Smooth muscle cell (in vitro differentiated cells): ENCODE data around the gene HTR6. TPM values are rescaled to one million over a fixed set of nuclear protein-coding genes. Genes with fewer than 3 reads are reported as not detected.

Source experiments
- DNase-seq: peaks from one replicate; lab custom pipeline; 2025; ENCODE audit not compliant: unreplicated experiment; lab: John Stamatoyannopoulos, UW
- H2AFZ ChIP-seq: fragments of 200-600 bp; sonication (generic); 2 replicates; pipeline ENCODE4 v1.6.0; 2016; ENCODE audit warnings: antibody characterized with exemption, low read depth, mild to moderate bottlenecking
- H3F3A ChIP-seq: fragments of 200-600 bp; sonication (generic); 2 replicates; pipeline ENCODE4 v1.6.0; 2017; ENCODE audit warnings: antibody characterized with exemption, low read depth
- H3K27ac ChIP-seq: fragments of 200-600 bp; sonication (generic); 2 replicates; pipeline ENCODE4 v1.5.1; 2016; ENCODE audit warnings: low read depth, mild to moderate bottlenecking
- H3K27me3 ChIP-seq: fragments of 200-600 bp; sonication (generic); 2 replicates; pipeline ENCODE4 v1.6.1; 2016; ENCODE audit warnings: low read depth, mild to moderate bottlenecking
- H3K36me3 ChIP-seq: fragments of 200-600 bp; sonication (generic); 2 replicates; pipeline ENCODE4 v1.5.1; 2016; ENCODE audit warnings: low read depth
- H3K4me1 ChIP-seq: fragments of 200-600 bp; sonication (generic); 2 replicates; pipeline ENCODE4 v1.5.1; 2016; ENCODE audit warnings: low read depth
- H3K4me2 ChIP-seq: fragments of 200-600 bp; sonication (generic); 2 replicates; pipeline ENCODE4 v1.6.0; 2016; ENCODE audit warnings: mild to moderate bottlenecking
- H3K4me3 ChIP-seq: fragments of 200-600 bp; sonication (generic); 2 replicates; pipeline ENCODE4 v1.5.1; 2016; ENCODE audit warnings: mild to moderate bottlenecking
- H3K79me2 ChIP-seq: fragments of 200-600 bp; sonication (generic); 2 replicates; pipeline ENCODE4 v1.6.0; 2016; ENCODE audit warnings: low read depth, mild to moderate bottlenecking
- H3K9ac ChIP-seq: fragments of 200-600 bp; sonication (generic); 2 replicates; pipeline ENCODE4 v1.6.0; 2016; ENCODE audit warnings: low read depth
- H3K9me3 ChIP-seq: fragments of 200-600 bp; sonication (generic); replicated peaks from 2 replicates; pipeline ENCODE4 v1.5.1; 2016; ENCODE audit warnings: low read depth
- H4K20me1 ChIP-seq: fragments of 200-600 bp; sonication (generic); 2 replicates; pipeline ENCODE4 v1.6.0; 2016; ENCODE audit warnings: low read depth
- WGBS: methylation state at CpG from one replicate; pipeline ENCODE4 v1.1.7; 2016; ENCODE audit warnings: low lambda C conversion rate; 5-methylcytosine and 5-hydroxymethylcytosine counted together
- polyA plus RNA-seq: library from polyadenylated mRNA; unstranded; fragments of >200 nt; fragmentation: Nextera tagmentation; extraction: Ambion mirVana; gene quantifications from 2 replicates; pipeline ENCODE4 v1.2.1, GENCODE V29; 2016
- total RNA-seq: library from RNA; depleted of rRNA; stranded (reverse); fragments of >200 nt; gene quantifications from 2 replicates; pipeline ENCODE4 v1.2.3, GENCODE V29; 2014
- TF ChIP-seq, protein P1 (sequence below): fragments of 200-600 bp; sonication (generic); IDR thresholded peaks from 2 replicates; pipeline ENCODE4 v1.5.1; 2017; ENCODE audit warnings: borderline replicate concordance, mild to moderate bottlenecking, antibody characterized with exemption; ENCODE audit not compliant: insufficient read depth, poor library complexity, severe bottlenecking

Gene HTR6
- total and polyA plus RNA-seq, 2 experiments from 2014 or later = not detected

DNA sequence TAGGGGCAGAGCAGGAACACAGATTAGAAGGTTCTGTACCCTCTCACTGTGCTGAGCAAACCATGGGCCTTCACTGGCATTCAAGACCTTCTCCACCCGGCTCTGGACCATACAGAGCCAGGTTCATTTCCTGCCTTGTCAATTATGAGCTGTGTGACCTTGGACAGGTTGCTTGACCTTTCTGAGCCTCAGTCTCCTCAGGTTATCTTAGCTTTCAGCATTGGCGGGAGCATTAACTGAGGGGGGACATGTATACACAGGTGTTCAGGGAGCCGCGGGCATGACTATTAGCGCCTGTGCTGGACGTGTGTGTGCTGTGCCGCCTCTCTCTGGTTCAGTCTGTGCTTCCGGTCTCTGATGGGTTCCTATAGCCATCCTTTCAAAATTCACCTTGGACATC, 32.1 kb downstream of the HTR6 start:
- Histone ChIP-seq H4K20me1 (no peaks in the 10 kb centered on the region), H3K4me3 (no peak overlapping the region), H2AFZ (no peak overlapping the region), H3K9me3 (no peaks in the 10 kb centered on the region), H3K79me2 (no peaks in the 10 kb centered on the region), H3K27me3 (no peaks in the 10 kb centered on the region), H3K36me3 (no peaks in the 10 kb centered on the region), H3K27ac (no peak overlapping the region), H3K4me1 (no peaks in the 10 kb centered on the region), H3F3A (no peaks in the 10 kb centered on the region), H3K4me2 (no peak overlapping the region), H3K9ac (no peak overlapping the region)
- 98% methylated on average over 8 of the region's 8 CpGs for WGBS
- TF ChIP-seq, protein P1, sequence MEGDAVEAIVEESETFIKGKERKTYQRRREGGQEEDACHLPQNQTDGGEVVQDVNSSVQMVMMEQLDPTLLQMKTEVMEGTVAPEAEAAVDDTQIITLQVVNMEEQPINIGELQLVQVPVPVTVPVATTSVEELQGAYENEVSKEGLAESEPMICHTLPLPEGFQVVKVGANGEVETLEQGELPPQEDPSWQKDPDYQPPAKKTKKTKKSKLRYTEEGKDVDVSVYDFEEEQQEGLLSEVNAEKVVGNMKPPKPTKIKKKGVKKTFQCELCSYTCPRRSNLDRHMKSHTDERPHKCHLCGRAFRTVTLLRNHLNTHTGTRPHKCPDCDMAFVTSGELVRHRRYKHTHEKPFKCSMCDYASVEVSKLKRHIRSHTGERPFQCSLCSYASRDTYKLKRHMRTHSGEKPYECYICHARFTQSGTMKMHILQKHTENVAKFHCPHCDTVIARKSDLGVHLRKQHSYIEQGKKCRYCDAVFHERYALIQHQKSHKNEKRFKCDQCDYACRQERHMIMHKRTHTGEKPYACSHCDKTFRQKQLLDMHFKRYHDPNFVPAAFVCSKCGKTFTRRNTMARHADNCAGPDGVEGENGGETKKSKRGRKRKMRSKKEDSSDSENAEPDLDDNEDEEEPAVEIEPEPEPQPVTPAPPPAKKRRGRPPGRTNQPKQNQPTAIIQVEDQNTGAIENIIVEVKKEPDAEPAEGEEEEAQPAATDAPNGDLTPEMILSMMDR = no peak
- no peak for DNase-seq

GRCh38 chr1:19698181-19698580, 33.5 kb downstream of the HTR6 start:
- no peak overlapping the region for H3K4me3 ChIP-seq
- no peak for DNase-seq
- H3K36me3 ChIP-seq = no peaks in the 10 kb centered on the region
- H3K27ac ChIP-seq = no peak overlapping the region
- H3K9ac ChIP-seq = no peak overlapping the region
- no peaks in the 10 kb centered on the region for H4K20me1 ChIP-seq
- H3K27me3 ChIP-seq = no peaks in the 10 kb centered on the region
- H3K4me1 ChIP-seq = no peaks in the 10 kb centered on the region
- H3F3A ChIP-seq = no peaks in the 10 kb centered on the region
- no peak overlapping the region for H3K4me2 ChIP-seq
- no peak overlapping the region for H2AFZ ChIP-seq
- TF ChIP-seq, protein P1 = no peak
- H3K9me3 ChIP-seq = no peaks in the 10 kb centered on the region
- no peaks in the 10 kb centered on the region for H3K79me2 ChIP-seq
- 83% methylated on average over 4 of the region's 4 CpGs for WGBS

DNA sequence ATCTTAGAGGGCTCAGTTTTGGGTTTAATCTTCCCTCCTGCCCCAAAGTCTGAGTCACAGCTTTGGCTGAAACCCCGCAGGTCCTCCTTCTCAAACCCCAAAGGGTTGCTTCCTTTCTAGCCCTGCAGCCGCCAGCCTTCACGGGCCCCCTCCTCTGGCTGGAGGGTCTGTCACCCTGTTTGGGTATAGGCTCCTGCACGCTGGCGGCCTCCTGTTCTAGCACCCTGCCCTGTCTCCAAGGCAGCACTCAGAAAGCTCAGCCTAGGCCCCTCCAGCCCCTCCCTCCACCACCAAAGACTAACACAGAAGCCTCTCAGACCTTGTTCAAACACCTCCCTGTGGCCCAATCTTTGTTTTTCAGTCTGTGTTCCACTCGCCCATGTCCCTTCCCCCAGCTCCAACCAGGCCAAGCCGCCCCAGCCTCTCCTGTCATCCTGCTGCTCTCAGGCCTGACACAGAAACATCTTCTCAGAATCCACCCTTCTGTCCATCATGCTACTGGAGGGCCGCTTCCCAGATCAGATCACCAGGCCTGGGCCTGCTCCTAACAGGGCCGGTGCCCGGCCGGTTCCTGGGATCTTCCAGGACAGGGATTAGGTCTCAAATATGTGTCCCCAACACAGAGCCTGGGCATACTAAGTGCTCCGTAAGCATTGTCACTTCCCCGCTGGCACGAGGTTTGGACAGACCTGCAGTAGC, 35.6 kb downstream of the HTR6 start:
- Histone ChIP-seq H3K4me3 (no peak overlapping the region), H3F3A (no peaks in the 10 kb centered on the region), H3K27ac (no peak overlapping the region), H3K27me3 (no peaks in the 10 kb centered on the region), H3K9me3 (no peaks in the 10 kb centered on the region), H4K20me1 (no peaks in the 10 kb centered on the region), H3K4me2 (no peak overlapping the region), H3K36me3 (no peaks in the 10 kb centered on the region), H2AFZ (no peak overlapping the region), H3K9ac (no peak overlapping the region), H3K79me2 (no peaks in the 10 kb centered on the region), H3K4me1 (no peaks in the 10 kb centered on the region)
- no peak for DNase-seq
- WGBS = 96% methylated on average over 14 of the region's 14 CpGs
- TF ChIP-seq, protein P1 = no peak

- H3K4me3 ChIP-seq = no peak overlapping the region
- TF ChIP-seq, protein P1 = no peak
- 79% methylated on average over 3 of the region's 3 CpGs for WGBS
- no peaks in the 10 kb centered on the region for H4K20me1 ChIP-seq
- H3K36me3 ChIP-seq = no peaks in the 10 kb centered on the region
- no peak overlapping the region for H3K27ac ChIP-seq
- H3F3A ChIP-seq = no peaks in the 10 kb centered on the region
- H2AFZ ChIP-seq = no peak overlapping the region
- no peak for DNase-seq
- no peaks in the 10 kb centered on the region for H3K9me3 ChIP-seq
- H3K9ac ChIP-seq = no peak overlapping the region
- no peaks in the 10 kb centered on the region for H3K27me3 ChIP-seq
- no peak overlapping the region for H3K4me2 ChIP-seq
- no peaks in the 10 kb centered on the region for H3K79me2 ChIP-seq
- H3K4me1 ChIP-seq = no peaks in the 10 kb centered on the region
These were observed 38.6 kb downstream of the HTR6 start for GRCh38 chr1:19703280-19703679.
